K562 (cell line): ENCODE results near the gene SPDYE4. TPM values are rescaled to one million over a fixed set of nuclear protein-coding genes. Genes with fewer than 3 reads are reported as not detected.

Source experiments
- ATAC-seq: fragments of 200-7000 bp; cut with Tn5 transposase; 3 replicates; pipeline ENCODE4 v1.9.1; 2020; ENCODE audit warnings: moderate library complexity
- BruUV-seq: library from RNA; stranded (reverse); fragments of 400-500 nt; replicated peaks from 2 replicates; lab custom pipeline; 2021; lab: Mats Ljungman, UMichigan
- CTCF ChIA-PET: fragments of 300-600 bp; formaldehyde crosslinking; extraction: SDS; loops from one replicate; lab custom pipeline; 2021; ENCODE audit warnings: low intra/inter-chr PET ratio; lab: Yijun Ruan, JAX
- POLR2A ChIA-PET: fragments of 300-600, 350-650 bp; sonication (Branson Sonifier 250); formaldehyde crosslinking; extraction: SDS; loops from one replicate; lab custom pipeline; 2021; ENCODE audit warnings: antibody characterized with exemption, inconsistent platforms; lab: Yijun Ruan, JAX
- DNase-seq, 4 experiments: peaks; one replicate each; pipeline versions ENCODE4 v3.0.0 to v3.0.0-alpha.2; 2011 to 2018; ENCODE audit warnings: low spot score in 3 of 4, mixed read lengths in 3 of 4; ENCODE audit errors: extremely low read depth in 1 of 4
- FAIRE-seq: peaks from 2 replicates; lab custom pipeline; 2011; peaks lifted over from hg19 to GRCh38; lab: Jason Lieb, UNC
- H2AFZ ChIP-seq: 2 replicates; pipeline ENCODE4 v1.6.0; 2011; ENCODE audit warnings: low read depth, low read length, control low read depth, inconsistent platforms
- H3K27ac ChIP-seq: fragments of 200-600 bp; 3 replicates; pipeline ENCODE4 v1.8.0; 2011; ENCODE audit warnings: low read depth, mild to moderate bottlenecking, control low read depth, inconsistent platforms, low read length, moderate library complexity, mixed read lengths; ENCODE audit errors: extremely low read depth
- H3K27me3 ChIP-seq, 2 experiments: fragments of 300-600 bp in 1 of 2; 2 replicates in 1 of 2; 3 replicates in 1 of 2; pipeline versions ENCODE4 v1.6.0 to v1.8.0; 2011; ENCODE audit warnings: inconsistent platforms in 2 of 2, low read length in 2 of 2, mild to moderate bottlenecking in 1 of 2, mixed read lengths in 1 of 2, moderate library complexity in 1 of 2; ENCODE audit not compliant: control insufficient read depth in 2 of 2, insufficient read depth in 2 of 2
- H3K36me3 ChIP-seq: fragments of 300-600 bp; 3 replicates; pipeline ENCODE4 v1.8.0; 2011; ENCODE audit warnings: mild to moderate bottlenecking, low read length, inconsistent platforms; ENCODE audit not compliant: control insufficient read depth, insufficient read depth
- H3K4me1 ChIP-seq, 2 experiments: fragments of 200-600 bp in 1 of 2; replicated peaks in 1 of 2; 2 replicates in 1 of 2; 3 replicates in 1 of 2; pipeline versions ENCODE4 v1.5.1 to v1.8.0; 2011; ENCODE audit warnings: inconsistent platforms in 2 of 2, low read length in 2 of 2, mild to moderate bottlenecking in 1 of 2, mixed read lengths in 1 of 2, moderate library complexity in 1 of 2; ENCODE audit not compliant: control insufficient read depth in 2 of 2, insufficient read depth in 2 of 2
- H3K4me2 ChIP-seq: 2 replicates; pipeline ENCODE4 v1.6.1; 2011; ENCODE audit warnings: low read length, control low read depth, inconsistent platforms, mixed read lengths; ENCODE audit not compliant: insufficient read depth
- H3K4me3 ChIP-seq: fragments of 200-600 bp; sonication (generic), shearing (Covaris generic); 2 replicates; pipeline ENCODE4 v1.5.1; 2016; ENCODE audit warnings: control low read depth, inconsistent platforms
- H3K79me2 ChIP-seq: fragments of 200-600 bp; 3 replicates; pipeline ENCODE4 v1.8.0; 2011; ENCODE audit warnings: low read length, inconsistent platforms; ENCODE audit not compliant: control insufficient read depth, insufficient read depth
- H3K9ac ChIP-seq, 2 experiments: 2 replicates each; pipeline versions ENCODE4 v1.6.0 to v1.6.1; 2011; ENCODE audit warnings: low read depth in 2 of 2, low read length in 2 of 2, control low read depth in 1 of 2, inconsistent platforms in 1 of 2, mild to moderate bottlenecking in 1 of 2, mixed read lengths in 1 of 2; ENCODE audit not compliant: insufficient read depth in 1 of 2
- H3K9me1 ChIP-seq: one replicate; pipeline ENCODE4 v1.6.0; 2011; ENCODE audit warnings: inconsistent platforms, mild to moderate bottlenecking, low read length, moderate library complexity; ENCODE audit not compliant: control insufficient read depth, insufficient read depth
- H3K9me3 ChIP-seq: replicated peaks from 2 replicates; pipeline ENCODE4 v1.5.1; 2011; ENCODE audit warnings: low read depth, low read length, inconsistent platforms; ENCODE audit not compliant: control insufficient read depth, insufficient read depth
- H4K20me1 ChIP-seq: replicated peaks from 2 replicates; pipeline ENCODE4 v1.6.1; 2011; ENCODE audit warnings: low read length, inconsistent platforms, mixed read lengths; ENCODE audit not compliant: control insufficient read depth, insufficient read depth
- ATF1 ChIP-seq, 2 experiments: fragments of 450-650 bp in 1 of 2; IDR thresholded peaks; 2 replicates each; pipeline ENCODE4 v1.6.1; 2016; ENCODE audit warnings: missing compliant biosample characterization in 1 of 2, missing genetic modification characterization in 1 of 2
- BRD4 ChIP-seq: fragments of 200-600 bp; sonication (generic); IDR thresholded peaks from 2 replicates; pipeline ENCODE4 v1.6.1; 2017; ENCODE audit warnings: inconsistent platforms
- HDAC6 ChIP-seq: IDR thresholded peaks from 2 replicates; pipeline ENCODE4 v1.6.1; 2012; ENCODE audit warnings: low read depth, mild to moderate bottlenecking, control low read depth, inconsistent platforms, low read length, moderate library complexity
- MAZ ChIP-seq, 2 experiments: fragments of 450-650 bp in 1 of 2; sonication (generic) in 1 of 2; formaldehyde crosslinking; IDR thresholded peaks in 1 of 2; conservative IDR thresholded peaks in 1 of 2; 2 replicates each; pipeline versions ENCODE4 v1.4.0 to v1.5.0; 2020; ENCODE audit warnings: mild to moderate bottlenecking in 1 of 2, missing genetic modification reagents in 1 of 2
- NCOR1 ChIP-seq: fragments of 450-650 bp; IDR thresholded peaks from 2 replicates; pipeline ENCODE4 v1.6.1; 2016; ENCODE audit warnings: mild to moderate bottlenecking, moderate library complexity
- POU5F1 ChIP-seq: fragments of 150-350 bp; IDR thresholded peaks from 2 replicates; pipeline ENCODE4 v1.6.1; 2014; ENCODE audit warnings: borderline replicate concordance, low read length, low read depth, mild to moderate bottlenecking; ENCODE audit not compliant: partially characterized antibody
- SAP30 ChIP-seq: fragments of 200-600 bp; sonication (generic); IDR thresholded peaks from 2 replicates; pipeline ENCODE4 v1.6.1; 2012; ENCODE audit warnings: borderline replicate concordance, low read depth, mild to moderate bottlenecking, moderate library complexity, low read length, control low read depth, inconsistent platforms; ENCODE audit not compliant: insufficient read depth, poor library complexity, severe bottlenecking
- SIX5 ChIP-seq, 2 experiments: IDR thresholded peaks; 2 replicates each; pipeline ENCODE4 v1.6.1; 2011; ENCODE audit warnings: low read length in 2 of 2, borderline replicate concordance in 1 of 2, low read depth in 1 of 2, mild to moderate bottlenecking in 1 of 2, moderate library complexity in 1 of 2; ENCODE audit not compliant: insufficient read depth in 1 of 2
- TAF1 ChIP-seq: IDR thresholded peaks from 2 replicates; pipeline ENCODE4 v1.6.1; 2011; ENCODE audit warnings: mild to moderate bottlenecking, low read length, moderate library complexity; ENCODE audit not compliant: insufficient read depth, control insufficient read depth, severe bottlenecking; ENCODE audit errors: extremely low read depth
- TRIM25 ChIP-seq: fragments of 450-650 bp; IDR thresholded peaks from 2 replicates; pipeline ENCODE4 v1.7.0; 2016; ENCODE audit warnings: borderline replicate concordance
- U2AF2 ChIP-seq: fragments of 200-400 bp; formaldehyde crosslinking; optimal IDR thresholded peaks from 2 replicates; pipeline ENCODE3; 2017; ENCODE audit warnings: low read depth, mild to moderate bottlenecking, low read length
- ZNF133 ChIP-seq: fragments of 250-450 bp; sonication (Bioruptor Pico); IDR thresholded peaks from 2 replicates; pipeline ENCODE4 v1.4.0; 2020; ENCODE audit warnings: mild to moderate bottlenecking
- ZNF212 ChIP-seq: fragments of 450-650 bp; formaldehyde crosslinking; IDR thresholded peaks from 2 replicates; pipeline ENCODE4 v1.4.0; 2020; ENCODE audit warnings: mild to moderate bottlenecking
- ZNF23 ChIP-seq: fragments of 250-450 bp; sonication (Bioruptor Pico); IDR thresholded peaks from 2 replicates; pipeline ENCODE4 v1.4.0; 2020; ENCODE audit warnings: mild to moderate bottlenecking
- WGBS: fragments of 100-300 bp; shearing (Covaris generic); methylation state at CpG from one replicate; pipeline ENCODE4 v1.1.6; 2016; ENCODE audit warnings: low coverage, mixed read lengths; ENCODE audit not compliant: insufficient coverage; ENCODE audit errors: missing lambda C conversion rate; 5-methylcytosine and 5-hydroxymethylcytosine counted together
- in situ Hi-C: fragments of 300-500 bp; cut with MboI; formaldehyde crosslinking; loops from 4 replicates; pipeline ENCODE4 v1.15.0; 2018; ENCODE audit warnings: inconsistent platforms, mixed read lengths
- intact Hi-C: fragments of 100-400 bp; cut with micrococcal nuclease; formaldehyde crosslinking; loops from 2 replicates; pipeline ENCODE4 v1.14.2; 2022
- polyA plus RNA-seq, 8 experiments: library from polyadenylated mRNA; depleted of rRNA in 4 of 8; stranded (reverse) in 5 of 8; unstranded in 3 of 8; fragments of >200 nt; fragmentation: Nextera tagmentation in 2 of 8; fragmentation: Illumina TruSeq in 1 of 8; extraction: Ambion mirVana in 2 of 8; extraction: Trizol in 1 of 8; gene quantifications; 2 replicates each; pipeline versions ENCODE4 v1.2.1 to v1.2.3, GENCODE V29; 2011 to 2014; ENCODE audit warnings: inconsistent platforms in 1 of 8, missing spikeins in 1 of 8
- total RNA-seq, 7 experiments: library from RNA; depleted of rRNA in 6 of 7; stranded (reverse); fragments of >200 nt in 6 of 7; fragmentation: Illumina TruSeq in 2 of 7; extraction: Trizol in 2 of 7; gene quantifications; 2 replicates each; pipeline versions ENCODE4 v1.2.1 to v1.2.3, GENCODE V29; 2011 to 2021; ENCODE audit warnings: low replicate concordance in 1 of 7
- TF ChIP-seq, protein P1 (sequence below): IDR thresholded peaks from 2 replicates; pipeline ENCODE4 v1.6.1; 2011; ENCODE audit warnings: borderline replicate concordance, low read depth, mild to moderate bottlenecking, moderate library complexity, low read length; ENCODE audit not compliant: insufficient read depth, poor library complexity, severe bottlenecking
- TF ChIP-seq, protein P2 (sequence below): fragments of 200-400 bp; formaldehyde crosslinking; IDR thresholded peaks from 2 replicates; pipeline ENCODE4 v1.6.1; 2017; ENCODE audit warnings: mild to moderate bottlenecking, low read depth, low read length, moderate library complexity

SPDYE4 gene
- total and polyA plus RNA-seq, 9 of the 15 experiments (the other 6 are each of a cell fraction or from before 2014, with no cell fraction given), result not detected

GRCh38 chr17:8713315-8713714 is 45.0 kb downstream of the SPDYE4 start:
- H4K20me1 ChIP-seq, result no peaks in the 10 kb centered on the region
- ChIA-PET POLR2A (no interaction called here), CTCF (no interaction called here)
- no peaks in the 10 kb centered on the region for H3K9me1 ChIP-seq
- no peaks in the 10 kb centered on the region for H3K36me3 ChIP-seq
- FAIRE-seq (no peak), DNase-seq (no peak), ATAC-seq (no peak)
- no peaks in the 10 kb centered on the region for H3K79me2 ChIP-seq
- H3K4me1 ChIP-seq, result no peaks in the 10 kb centered on the region; a peak in 1 of 5 replicates
- H3K9me3 ChIP-seq, result no peaks in the 10 kb centered on the region
- H3K27me3 ChIP-seq, result no peaks in the 10 kb centered on the region; a peak in 1 of 5 replicates
- intact Hi-C loops (no loop called here), in situ Hi-C loops (no loop called here)
- H3K27ac ChIP-seq, result no peak overlapping the region
- no peak overlapping the region for H3K9ac ChIP-seq
- no TSS peak for BruUV-seq
- no peak overlapping the region for H3K4me2 ChIP-seq
- 8% methylated on average over 3 of the region's 3 CpGs for WGBS
- H2AFZ ChIP-seq, result no peak overlapping the region
- no peak overlapping the region for H3K4me3 ChIP-seq
- TF ChIP-seq, protein P1, sequence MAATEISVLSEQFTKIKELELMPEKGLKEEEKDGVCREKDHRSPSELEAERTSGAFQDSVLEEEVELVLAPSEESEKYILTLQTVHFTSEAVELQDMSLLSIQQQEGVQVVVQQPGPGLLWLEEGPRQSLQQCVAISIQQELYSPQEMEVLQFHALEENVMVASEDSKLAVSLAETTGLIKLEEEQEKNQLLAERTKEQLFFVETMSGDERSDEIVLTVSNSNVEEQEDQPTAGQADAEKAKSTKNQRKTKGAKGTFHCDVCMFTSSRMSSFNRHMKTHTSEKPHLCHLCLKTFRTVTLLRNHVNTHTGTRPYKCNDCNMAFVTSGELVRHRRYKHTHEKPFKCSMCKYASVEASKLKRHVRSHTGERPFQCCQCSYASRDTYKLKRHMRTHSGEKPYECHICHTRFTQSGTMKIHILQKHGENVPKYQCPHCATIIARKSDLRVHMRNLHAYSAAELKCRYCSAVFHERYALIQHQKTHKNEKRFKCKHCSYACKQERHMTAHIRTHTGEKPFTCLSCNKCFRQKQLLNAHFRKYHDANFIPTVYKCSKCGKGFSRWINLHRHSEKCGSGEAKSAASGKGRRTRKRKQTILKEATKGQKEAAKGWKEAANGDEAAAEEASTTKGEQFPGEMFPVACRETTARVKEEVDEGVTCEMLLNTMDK, result no peak
- TF ChIP-seq U2AF2 (no peak), TAF1 (no peak), ZNF23 (CRISPR knock-in tag) (no peak), ZNF212 (CRISPR knock-in tag) (no peak), BRD4 (no peak), ATF1 (CRISPR knock-in tag; IDR thresholded peaks at IDR 0.05) (no peak), ATF1 (tag; IDR thresholded peaks at IDR 0.05) (no peak), TRIM25 (no peak), NCOR1 (no peak), ZNF133 (CRISPR knock-in tag) (no peak), SIX5 (IDR thresholded peaks at IDR 0.05; ENCODE audit: borderline replicate concordance in 1 of 2, insufficient read depth in 1 of 2, low read depth in 1 of 2, low read length in 2 of 2) (no peak), POU5F1 (no peak), MAZ (CRISPR knock-in tag; conservative IDR thresholded peaks at IDR 0.05 in 1 of 2, IDR thresholded peaks at IDR 0.05 in 1 of 2) (no peak), SAP30 (no peak), HDAC6 (no peak)
- TF ChIP-seq, protein P2, sequence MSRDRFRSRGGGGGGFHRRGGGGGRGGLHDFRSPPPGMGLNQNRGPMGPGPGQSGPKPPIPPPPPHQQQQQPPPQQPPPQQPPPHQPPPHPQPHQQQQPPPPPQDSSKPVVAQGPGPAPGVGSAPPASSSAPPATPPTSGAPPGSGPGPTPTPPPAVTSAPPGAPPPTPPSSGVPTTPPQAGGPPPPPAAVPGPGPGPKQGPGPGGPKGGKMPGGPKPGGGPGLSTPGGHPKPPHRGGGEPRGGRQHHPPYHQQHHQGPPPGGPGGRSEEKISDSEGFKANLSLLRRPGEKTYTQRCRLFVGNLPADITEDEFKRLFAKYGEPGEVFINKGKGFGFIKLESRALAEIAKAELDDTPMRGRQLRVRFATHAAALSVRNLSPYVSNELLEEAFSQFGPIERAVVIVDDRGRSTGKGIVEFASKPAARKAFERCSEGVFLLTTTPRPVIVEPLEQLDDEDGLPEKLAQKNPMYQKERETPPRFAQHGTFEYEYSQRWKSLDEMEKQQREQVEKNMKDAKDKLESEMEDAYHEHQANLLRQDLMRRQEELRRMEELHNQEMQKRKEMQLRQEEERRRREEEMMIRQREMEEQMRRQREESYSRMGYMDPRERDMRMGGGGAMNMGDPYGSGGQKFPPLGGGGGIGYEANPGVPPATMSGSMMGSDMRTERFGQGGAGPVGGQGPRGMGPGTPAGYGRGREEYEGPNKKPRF, result no peak
